H1 (cell line): ENCODE results near the gene SPECC1. TPM values are rescaled to one million over a fixed set of nuclear protein-coding genes. Genes with fewer than 3 reads are reported as not detected.

ENCODE experiments used
- CTCF ChIA-PET: fragments of 300-600 bp; sonication (Branson Sonifier 250); formaldehyde crosslinking; loops from one replicate; lab custom pipeline; 2021; ENCODE audit not compliant: partially characterized antibody; lab: Charles Lee
- POLR2A ChIA-PET: fragments of 300-600 bp; sonication (Branson Sonifier 250); formaldehyde crosslinking; loops from one replicate; lab custom pipeline; 2021; ENCODE audit warnings: inconsistent platforms; ENCODE audit not compliant: partially characterized antibody; lab: Charles Lee
- DNase-seq, 2 experiments: peaks; one replicate each; pipeline versions ENCODE4 v3.0.0 to v3.0.0-alpha.2; 2010 to 2022; ENCODE audit warnings: low spot score in 2 of 2, low read depth in 1 of 2, mixed read lengths in 1 of 2
- FAIRE-seq: peaks from 2 replicates; lab custom pipeline; 2011; peaks lifted over from hg19 to GRCh38; lab: Jason Lieb, UNC
- H2AFZ ChIP-seq: 2 replicates; pipeline ENCODE4 v1.8.1; 2012; ENCODE audit warnings: low read length, inconsistent platforms
- H2AK5ac ChIP-seq: 2 replicates; pipeline ENCODE4 v1.6.1; 2013; ENCODE audit warnings: low read depth, low read length
- H2BK120ac ChIP-seq: replicated peaks from 2 replicates; pipeline ENCODE3; 2013; ENCODE audit warnings: low read depth, low read length, inconsistent platforms
- H2BK12ac ChIP-seq: 2 replicates; pipeline ENCODE4 v1.6.1; 2013; ENCODE audit warnings: low read depth, low read length
- H2BK15ac ChIP-seq: 2 replicates; pipeline ENCODE4 v1.6.1; 2013; ENCODE audit warnings: low read length
- H2BK20ac ChIP-seq: 2 replicates; pipeline ENCODE4 v1.6.1; 2013; ENCODE audit warnings: low read length
- H2BK5ac ChIP-seq: 2 replicates; pipeline ENCODE4 v1.6.1; 2013; ENCODE audit warnings: low read depth, low read length
- H3K14ac ChIP-seq: 2 replicates; pipeline ENCODE4 v1.6.1; 2013; ENCODE audit warnings: inconsistent platforms; ENCODE audit not compliant: insufficient read length
- H3K18ac ChIP-seq: 2 replicates; pipeline ENCODE4 v1.6.1; 2013; ENCODE audit warnings: low read length; ENCODE audit errors: extremely low read depth
- H3K23ac ChIP-seq: 2 replicates; pipeline ENCODE4 v1.6.1; 2013; ENCODE audit warnings: inconsistent platforms; ENCODE audit not compliant: insufficient read length
- H3K23me2 ChIP-seq: 2 replicates; pipeline ENCODE4 v1.6.1; 2013; ENCODE audit warnings: low read depth, low read length
- H3K27ac ChIP-seq: 2 replicates; pipeline ENCODE4 v1.6.1; 2011; ENCODE audit warnings: low read depth, low read length, inconsistent platforms
- H3K27me3 ChIP-seq, 4 experiments: replicated peaks in 1 of 4; 1 replicate in 1 of 4; 2 replicates in 3 of 4; pipeline versions ENCODE4 v1.6.1 to v1.8.1; 2011 to 2013; ENCODE audit warnings: low read length in 3 of 4, mild to moderate bottlenecking in 3 of 4, inconsistent platforms in 2 of 4, mixed read lengths in 2 of 4, moderate library complexity in 1 of 4; ENCODE audit not compliant: control insufficient read depth in 3 of 4, insufficient read depth in 3 of 4; ENCODE audit errors: extremely low read depth in 1 of 4
- H3K36me3 ChIP-seq, 4 experiments: 2 replicates each; pipeline versions ENCODE4 v1.6.1 to v1.8.1; 2011 to 2013; ENCODE audit warnings: mild to moderate bottlenecking in 4 of 4, low read length in 3 of 4, moderate library complexity in 2 of 4, control low read depth in 1 of 4, inconsistent platforms in 1 of 4; ENCODE audit not compliant: insufficient read depth in 4 of 4, control insufficient read depth in 2 of 4
- H3K4ac ChIP-seq: replicated peaks from 2 replicates; pipeline ENCODE3; 2013; ENCODE audit warnings: low read length, low read depth, mixed read lengths, inconsistent platforms; ENCODE audit not compliant: insufficient read length
- H3K4me1 ChIP-seq, 4 experiments: replicated peaks in 1 of 4; 1 replicate in 1 of 4; 2 replicates in 3 of 4; pipeline versions ENCODE4 v1.6.1 to v1.8.1; 2011 to 2013; ENCODE audit warnings: low read length in 3 of 4, inconsistent platforms in 2 of 4, mixed read lengths in 1 of 4; ENCODE audit not compliant: insufficient read depth in 4 of 4, control insufficient read depth in 3 of 4
- H3K4me2 ChIP-seq, 2 experiments: 2 replicates each; pipeline versions ENCODE4 v1.6.1 to v1.8.1; 2011 to 2013; ENCODE audit warnings: low read depth in 2 of 2, low read length in 2 of 2, control low read depth in 1 of 2, inconsistent platforms in 1 of 2, mild to moderate bottlenecking in 1 of 2; ENCODE audit not compliant: insufficient read depth in 1 of 2
- H3K4me3 ChIP-seq, 4 experiments: fragments of 200-600, 300-600 bp in 1 of 4; sonication (generic), shearing (Covaris generic), sonication (Bioruptor Twin) in 1 of 4; 2 replicates each; pipeline versions ENCODE4 v1.5.1 to v1.8.1; 2011 to 2016; ENCODE audit warnings: low read length in 4 of 4, low read depth in 3 of 4, control low read depth in 2 of 4, inconsistent platforms in 2 of 4, mild to moderate bottlenecking in 2 of 4, mixed read lengths in 1 of 4, moderate library complexity in 1 of 4; ENCODE audit not compliant: insufficient read depth in 2 of 4; ENCODE audit errors: extremely low read depth in 1 of 4
- H3K56ac ChIP-seq: replicated peaks from 2 replicates; pipeline ENCODE3; 2013; ENCODE audit warnings: low read depth, mild to moderate bottlenecking, mixed read lengths, low read length, inconsistent platforms; ENCODE audit not compliant: insufficient read length
- H3K79me1 ChIP-seq: 2 replicates; pipeline ENCODE4 v1.6.1; 2013; ENCODE audit warnings: low read depth, low read length, control low read depth
- H3K79me2 ChIP-seq, 2 experiments: 2 replicates each; pipeline versions ENCODE4 v1.6.1 to v1.8.1; 2012 to 2013; ENCODE audit warnings: low read length in 2 of 2, mild to moderate bottlenecking in 2 of 2, inconsistent platforms in 1 of 2; ENCODE audit not compliant: insufficient read depth in 2 of 2, control insufficient read depth in 1 of 2
- H3K9ac ChIP-seq, 4 experiments: replicated peaks in 1 of 4; 1 replicate in 1 of 4; 2 replicates in 3 of 4; pipeline versions ENCODE4 v1.6.1 to v1.8.1; 2011 to 2013; ENCODE audit warnings: low read depth in 3 of 4, low read length in 3 of 4, control low read depth in 2 of 4, mild to moderate bottlenecking in 2 of 4, moderate library complexity in 2 of 4, inconsistent platforms in 1 of 4; ENCODE audit errors: extremely low read depth in 1 of 4
- H3K9me3 ChIP-seq, 2 experiments: 2 replicates each; pipeline versions ENCODE4 v1.6.1 to v1.8.1; 2012 to 2013; ENCODE audit warnings: mild to moderate bottlenecking in 2 of 2, moderate library complexity in 2 of 2, control low read depth in 1 of 2, inconsistent platforms in 1 of 2, low read depth in 1 of 2, low read length in 1 of 2, mixed read lengths in 1 of 2; ENCODE audit not compliant: insufficient read depth in 2 of 2
- H4K20me1 ChIP-seq, 2 experiments: replicated peaks in 1 of 2; 2 replicates each; pipeline versions ENCODE3 to v1.8.1; 2011 to 2013; ENCODE audit warnings: inconsistent platforms in 2 of 2, low read length in 2 of 2, mild to moderate bottlenecking in 1 of 2; ENCODE audit not compliant: insufficient read depth in 2 of 2, control insufficient read depth in 1 of 2
- H4K5ac ChIP-seq: 2 replicates; pipeline ENCODE4 v1.6.1; 2013; ENCODE audit warnings: low read length, low read depth, mixed read lengths, inconsistent platforms; ENCODE audit not compliant: insufficient read length
- H4K8ac ChIP-seq: 2 replicates; pipeline ENCODE4 v1.8.0; 2013; ENCODE audit warnings: mild to moderate bottlenecking, moderate library complexity, low read length, inconsistent platforms; ENCODE audit not compliant: insufficient read depth; ENCODE audit errors: extremely low read depth
- H4K91ac ChIP-seq: replicated peaks from 2 replicates; pipeline ENCODE3; 2013; ENCODE audit warnings: low read length, mixed read lengths, inconsistent platforms; ENCODE audit not compliant: insufficient read length
- E2F6 ChIP-seq: IDR thresholded peaks from 2 replicates; pipeline ENCODE4 v1.6.1; 2012; ENCODE audit warnings: inconsistent platforms
- EGR1 ChIP-seq: IDR thresholded peaks from 2 replicates; pipeline ENCODE4 v1.6.1; 2011; ENCODE audit warnings: low read depth, low read length, borderline replicate concordance
- GABPA ChIP-seq: IDR thresholded peaks from 2 replicates; pipeline ENCODE4 v1.6.1; 2011; ENCODE audit warnings: mild to moderate bottlenecking, low read length, moderate library complexity, borderline replicate concordance; ENCODE audit not compliant: insufficient read depth
- JUND ChIP-seq: IDR thresholded peaks from 2 replicates; pipeline ENCODE4 v1.6.1; 2011; ENCODE audit warnings: mild to moderate bottlenecking, improper control_type of control experiment, low read length
- SIN3A ChIP-seq, 2 experiments: IDR thresholded peaks in 1 of 2; conservative IDR thresholded peaks in 1 of 2; 2 replicates each; pipeline ENCODE4 v1.6.1; 2011 to 2012; ENCODE audit warnings: low read length in 2 of 2, improper control_type of control experiment in 1 of 2, low read depth in 1 of 2, mild to moderate bottlenecking in 1 of 2
- SP2 ChIP-seq: IDR thresholded peaks from 2 replicates; pipeline ENCODE4 v1.6.1; 2012; ENCODE audit warnings: mild to moderate bottlenecking, low read length, inconsistent platforms
- SUZ12 ChIP-seq: fragments of 200-600 bp; sonication (generic); IDR thresholded peaks from 2 replicates; pipeline ENCODE4 v1.6.1; 2012; ENCODE audit warnings: mild to moderate bottlenecking, inconsistent platforms, low read length, moderate library complexity, mixed read lengths
- TBP ChIP-seq: IDR thresholded peaks from 2 replicates; pipeline ENCODE4 v1.6.1; 2011; ENCODE audit warnings: low read depth, low read length, improper control_type of control experiment
- WGBS, 2 experiments: shearing (Covaris generic) in 1 of 2; methylation state at CpG; one replicate each; pipeline versions ENCODE4 v1.1.6 to v1.1.7; 2013 to 2015; ENCODE audit warnings: low lambda C conversion rate in 2 of 2, mixed read lengths in 2 of 2, inconsistent platforms in 1 of 2, low coverage in 1 of 2, missing lambda C conversion rate in 1 of 2; ENCODE audit not compliant: insufficient replicate concordance in 2 of 2, insufficient coverage in 1 of 2, insufficient read length in 1 of 2; ENCODE audit errors: extremely low coverage in 1 of 2, missing lambda C conversion rate in 1 of 2; 5-methylcytosine and 5-hydroxymethylcytosine counted together
- polyA plus RNA-seq, 7 experiments: library from polyadenylated mRNA; depleted of rRNA in 3 of 7; stranded (reverse) in 5 of 7; unstranded in 2 of 7; fragments of >200 nt in 5 of 7; fragments of 200-250 nt in 2 of 7; gene quantifications; 1 replicate in 5 of 7; 2 replicates in 1 of 7; 4 replicates in 1 of 7; pipeline versions ENCODE4 v1.2.1 to v1.2.3, GENCODE V29; 2011 to 2013; ENCODE audit warnings: missing spikeins in 2 of 7, mixed read lengths in 2 of 7
- total RNA-seq: library from RNA; stranded (reverse); fragmentation: NEBNext Ultra II Directional; extraction: Animal tissue kit (Norgen Biotek cat#: 25700); gene quantifications from 2 replicates; pipeline ENCODE4 v1.2.1, GENCODE V29; 2021

SPECC1 gene
- total and polyA plus RNA-seq, 2 of the 8 experiments (the other 6 are each of a cell fraction or from before 2014, with no cell fraction given): 35.8 to 87.9 TPM

DNA sequence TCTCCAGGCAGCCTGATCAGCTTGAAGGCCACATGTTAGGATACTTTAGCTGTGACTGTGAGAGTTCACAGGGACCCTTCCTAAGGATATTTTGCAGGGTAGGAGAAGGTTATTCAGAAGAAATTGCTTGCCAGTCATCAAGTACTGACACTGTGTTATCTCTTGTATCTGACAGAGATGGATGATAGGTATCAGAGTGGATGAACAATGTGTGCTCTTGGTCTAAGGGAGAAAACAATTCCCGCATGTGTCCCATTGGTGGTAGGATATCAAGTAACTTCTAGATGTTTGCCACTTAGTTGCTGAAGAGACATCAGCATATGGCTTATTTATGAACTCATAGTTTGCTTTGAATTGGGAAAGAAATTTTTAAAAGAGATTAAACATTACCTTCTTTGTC, 219.3 kb downstream of the SPECC1 start:
- Histone ChIP-seq H3K9ac (no peak overlapping the region), H3K18ac (no peak overlapping the region), H2BK5ac (no peak overlapping the region), H2BK12ac (no peak overlapping the region), H3K4me3 (no peak overlapping the region), H3K79me1 (peaks cover 4% of the 10 kb centered on the region; the same call in 1 of the 2 replicates), H3K27me3 (no peaks in the 10 kb centered on the region), H3K27ac (no peak overlapping the region), H3K14ac (no peak overlapping the region), H4K20me1 (peaks cover 5 to 10% of the 10 kb centered on the region in 2 experiments), H3K23ac (no peak overlapping the region), H3K23me2 (no peaks in the 10 kb centered on the region), H2AFZ (no peak overlapping the region), H4K5ac (no peak overlapping the region), H3K4me1 (peaks cover 2 to 16% (median 10%) of the 10 kb centered on the region in 4 experiments), H2BK15ac (no peak overlapping the region), H3K56ac (no peak overlapping the region), H2AK5ac (no peak overlapping the region), H3K36me3 (peaks cover 3 to 34% (median 21%) of the 10 kb centered on the region in 4 experiments; a peak in 7 of 8 replicates), H3K4ac (no peak overlapping the region), H3K4me2 (no peak overlapping the region), H2BK120ac (no peak overlapping the region), H2BK20ac (no peak overlapping the region), H3K79me2 (peaks cover 0 to 34% of the 10 kb centered on the region in 2 experiments; a peak in 2 of 4 replicates), H4K8ac (no peak overlapping the region), H3K9me3 (no peaks in the 10 kb centered on the region), H4K91ac (no peak overlapping the region)
- ChIA-PET POLR2A (no interaction called here), CTCF (interaction anchor here (1.1 to 3.2 kb wide), 8 partner anchors 13 to 107 kb away, joined by 3 to 26 read pairs (median 8); no protein-coding TSS in a partner anchor)
- FAIRE-seq (no peak), DNase-seq (no peak)
- WGBS, 2 experiments: 100% methylated on average over 1 of the region's 1 CpG; no CpG with 5 or more reads in 1 of the 2 experiments
- TF ChIP-seq SP2: no peak
- TF ChIP-seq E2F6: no peak
- no peak for TF ChIP-seq EGR1
- no peak for TF ChIP-seq SUZ12
- TF ChIP-seq TBP: no peak
- no peak for TF ChIP-seq SIN3A (conservative IDR thresholded peaks at IDR 0.05 in 1 of 2, IDR thresholded peaks at IDR 0.05 in 1 of 2; ENCODE audit: low read depth in 1 of 2, low read length in 2 of 2)
- no peak for TF ChIP-seq JUND
- TF ChIP-seq GABPA: no peak
